KOPT-K1 (cell line): Measurements from ENCODE around the gene ARNT2.

ENCODE experiments used
- H3K27ac ChIP-seq: fragments of 200-600 bp; sonication (generic); 2 replicates; pipeline ENCODE4 v1.5.1; 2016; ENCODE audit warnings: antibody characterized with exemption, mild to moderate bottlenecking, low read depth, low read length; ENCODE audit not compliant: poor library complexity, severe bottlenecking
- H3K36me3 ChIP-seq: fragments of 200-600 bp; sonication (generic); 2 replicates; pipeline ENCODE4 v1.5.1; 2017; ENCODE audit warnings: antibody characterized with exemption, mild to moderate bottlenecking, low read length, moderate library complexity; ENCODE audit not compliant: insufficient read depth
- H3K9me3 ChIP-seq: fragments of 200-600 bp; sonication (generic); 2 replicates; pipeline ENCODE4 v1.5.1; 2017; ENCODE audit warnings: antibody characterized with exemption, low read length, mild to moderate bottlenecking; ENCODE audit not compliant: insufficient read depth, poor library complexity, severe bottlenecking

ARNT2 gene

DNA sequence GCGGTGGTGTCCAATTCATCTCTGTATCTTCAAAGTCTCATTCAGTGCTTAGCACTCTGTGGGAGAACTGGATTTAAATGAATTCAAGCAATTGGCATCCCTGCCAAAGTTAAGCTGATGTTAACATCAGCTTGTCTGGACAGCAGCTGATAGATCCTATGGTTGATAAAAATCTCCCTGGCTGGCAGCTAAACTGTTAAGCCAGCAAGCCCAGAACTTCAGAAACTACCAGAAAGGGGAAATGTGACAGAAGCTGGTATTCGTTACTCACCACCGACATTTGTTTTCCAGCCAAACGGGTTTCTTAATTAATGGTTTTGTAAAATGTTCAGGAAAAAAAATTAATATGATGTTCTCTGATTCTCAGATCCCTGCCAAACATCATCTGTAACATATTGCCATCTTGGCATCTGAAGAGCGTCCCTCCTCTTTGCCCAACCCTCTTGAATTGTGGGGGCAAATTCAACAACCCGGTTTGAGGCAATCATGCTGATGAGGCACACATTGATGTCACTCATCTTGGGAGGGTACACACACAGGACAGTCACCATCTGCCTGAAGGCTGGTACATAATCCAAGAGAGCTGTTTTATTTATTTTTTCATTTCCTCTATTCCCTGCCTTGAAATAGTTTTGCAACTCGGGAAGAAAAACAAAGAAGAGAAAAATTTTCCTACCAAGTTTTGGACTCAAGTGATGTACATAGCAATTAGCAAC lies 214.7 kb downstream of the ARNT2 start:
- H3K27ac ChIP-seq: no peak overlapping the region
- no peaks in the 10 kb centered on the region for H3K36me3 ChIP-seq
- no peaks in the 10 kb centered on the region for H3K9me3 ChIP-seq

DNA sequence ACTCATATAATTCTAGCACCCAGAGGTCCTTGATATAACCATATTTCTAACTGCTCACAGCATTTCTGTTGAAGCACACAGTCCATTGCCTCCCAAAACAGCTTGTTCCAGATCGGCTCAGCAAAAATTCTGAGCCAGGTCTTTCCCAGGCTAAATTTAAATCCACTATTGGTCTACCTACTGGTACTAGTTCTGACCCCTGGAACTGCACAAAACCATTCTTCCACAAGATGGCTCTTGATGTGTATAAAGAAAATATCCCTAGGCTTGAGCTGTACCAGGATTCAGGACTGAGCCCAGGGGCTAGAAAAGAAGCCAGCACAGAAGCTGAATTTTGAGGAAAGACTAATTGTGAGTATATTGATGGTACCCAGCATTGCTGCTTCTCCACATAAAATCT lies 215.5 kb downstream of the ARNT2 start:
- no peaks in the 10 kb centered on the region for H3K9me3 ChIP-seq
- no peaks in the 10 kb centered on the region for H3K36me3 ChIP-seq
- H3K27ac ChIP-seq: no peak overlapping the region

DNA sequence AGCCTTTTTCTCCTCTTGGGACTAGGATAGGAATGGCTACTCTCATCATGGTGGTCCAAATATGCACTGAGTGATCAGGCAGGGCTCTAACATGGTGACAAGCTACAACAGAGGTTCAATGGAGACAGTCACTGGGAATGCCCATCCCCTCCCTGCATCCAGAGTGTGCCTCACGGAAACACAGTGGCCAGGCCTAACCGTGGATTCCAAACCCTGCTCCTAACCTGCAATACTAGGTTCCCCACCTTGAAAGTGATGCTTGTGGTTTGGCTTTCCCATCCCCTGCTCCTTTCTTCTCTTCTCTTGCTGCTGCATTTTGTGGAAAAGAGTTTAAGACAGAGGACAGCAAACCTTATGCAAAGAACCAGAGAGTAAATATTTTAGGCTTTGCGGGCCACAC lies 216.0 kb downstream of the ARNT2 start:
- no peaks in the 10 kb centered on the region for H3K9me3 ChIP-seq
- no peaks in the 10 kb centered on the region for H3K36me3 ChIP-seq
- no peak overlapping the region for H3K27ac ChIP-seq

DNA sequence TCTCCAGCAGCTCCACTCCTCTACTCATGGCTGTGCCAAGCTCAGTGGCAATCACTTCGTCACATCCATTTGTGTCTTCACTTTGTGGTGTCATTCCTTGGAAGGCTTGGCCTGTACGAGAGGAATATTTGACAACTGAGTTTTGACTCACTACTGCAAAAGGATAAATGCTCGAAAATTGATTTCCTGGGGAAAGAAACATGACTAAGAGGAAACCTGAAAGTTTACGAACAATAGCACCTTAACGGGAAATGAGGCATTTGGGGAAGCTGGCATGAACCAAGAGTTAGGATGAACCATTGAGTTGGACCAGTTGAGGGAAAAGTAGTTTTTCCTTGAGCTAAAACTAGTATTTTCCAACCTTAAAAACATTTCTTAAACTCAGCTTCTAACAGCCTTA lies 216.7 kb downstream of the ARNT2 start:
- H3K36me3 ChIP-seq: no peaks in the 10 kb centered on the region
- H3K27ac ChIP-seq: no peak overlapping the region
- no peaks in the 10 kb centered on the region for H3K9me3 ChIP-seq

DNA sequence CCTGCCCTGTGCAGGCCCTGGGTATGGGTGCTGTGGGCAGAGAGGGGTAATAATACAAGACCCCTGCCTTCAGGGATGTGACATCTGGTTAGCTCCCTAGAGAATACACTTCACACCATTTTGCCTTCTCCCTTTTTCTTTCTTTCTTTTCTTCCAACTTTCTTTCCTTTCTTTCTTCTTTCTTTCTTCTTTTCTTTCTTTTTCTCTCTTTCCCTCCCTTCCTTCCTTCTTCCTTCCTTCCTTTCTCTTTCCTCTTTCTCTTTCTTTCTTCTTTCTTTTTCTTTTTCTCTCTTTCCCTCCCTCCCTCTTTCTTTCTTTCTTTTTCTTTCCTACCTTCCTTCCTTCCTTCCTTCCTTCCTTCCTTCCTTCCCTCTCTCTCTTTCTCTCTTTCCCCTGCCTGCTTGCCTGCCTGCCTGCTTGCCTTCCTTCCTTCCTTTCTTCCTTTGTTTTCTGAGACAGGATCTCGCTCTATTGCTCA lies 222.5 kb downstream of the ARNT2 start:
- Histone ChIP-seq H3K9me3 (no peaks in the 10 kb centered on the region), H3K36me3 (no peaks in the 10 kb centered on the region), H3K27ac (no peak overlapping the region)

DNA sequence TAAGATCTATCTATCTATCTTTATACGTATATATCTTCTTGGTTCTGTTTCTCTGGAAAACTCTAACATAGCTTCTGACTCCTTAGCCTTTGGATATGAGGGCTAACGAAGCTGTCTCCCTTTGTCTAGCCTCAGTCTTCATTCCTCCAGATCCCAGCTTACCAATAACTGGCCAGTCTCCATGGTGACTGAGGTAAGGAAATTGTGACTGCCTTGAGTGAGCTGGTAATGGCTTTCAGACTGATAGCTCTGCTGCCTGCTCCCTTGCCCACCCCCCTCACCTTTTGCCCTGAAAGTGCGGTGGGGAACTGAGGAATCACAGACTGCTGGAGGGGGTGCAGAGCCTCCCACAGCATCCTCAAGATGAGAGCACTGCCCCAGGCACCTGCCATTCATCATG lies 225.2 kb downstream of the ARNT2 start:
- H3K36me3 ChIP-seq: no peaks in the 10 kb centered on the region
- H3K9me3 ChIP-seq: no peaks in the 10 kb centered on the region
- H3K27ac ChIP-seq: no peak overlapping the region

DNA sequence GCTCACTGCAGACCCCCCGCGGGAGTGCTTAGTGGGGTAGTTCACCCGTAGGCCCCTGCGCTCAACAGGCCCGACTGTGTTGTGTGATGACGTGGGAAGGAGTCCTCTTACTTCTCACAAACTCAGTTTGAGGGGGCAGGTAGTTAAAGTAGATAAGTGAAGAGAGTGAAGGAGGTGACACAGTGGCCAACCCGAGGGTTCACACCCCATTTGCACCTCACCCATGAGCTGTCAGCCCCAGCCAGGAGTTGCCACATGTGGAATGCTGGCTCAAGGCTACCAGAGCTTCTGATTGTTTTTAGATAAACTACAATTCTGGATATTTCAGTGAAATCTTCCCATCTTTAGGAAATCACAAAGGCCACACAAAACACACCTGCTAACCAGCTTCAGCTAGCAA lies 226.8 kb downstream of the ARNT2 start:
- no peaks in the 10 kb centered on the region for H3K36me3 ChIP-seq
- H3K9me3 ChIP-seq: no peaks in the 10 kb centered on the region
- no peak overlapping the region for H3K27ac ChIP-seq

DNA sequence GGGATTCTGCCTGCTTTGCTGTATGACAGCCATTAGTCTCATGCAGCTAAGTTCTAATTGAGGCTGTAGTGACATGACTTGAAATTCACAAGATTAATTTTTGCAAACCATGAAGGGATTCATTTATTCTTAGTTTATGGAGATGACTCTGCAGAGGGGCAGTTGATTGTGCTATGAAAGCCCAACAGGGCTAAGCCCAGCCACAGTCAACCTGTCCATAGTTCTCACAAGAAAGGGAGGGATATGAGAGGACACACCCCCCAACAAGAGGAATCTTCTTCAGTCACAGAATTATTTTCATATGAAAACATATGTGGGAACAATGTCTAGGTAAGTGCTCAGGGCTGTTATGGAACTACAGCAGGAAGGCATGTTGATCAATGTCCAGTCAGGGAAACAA lies 229.0 kb downstream of the ARNT2 start:
- Histone ChIP-seq H3K36me3 (no peaks in the 10 kb centered on the region), H3K27ac (no peak overlapping the region), H3K9me3 (no peaks in the 10 kb centered on the region)

DNA sequence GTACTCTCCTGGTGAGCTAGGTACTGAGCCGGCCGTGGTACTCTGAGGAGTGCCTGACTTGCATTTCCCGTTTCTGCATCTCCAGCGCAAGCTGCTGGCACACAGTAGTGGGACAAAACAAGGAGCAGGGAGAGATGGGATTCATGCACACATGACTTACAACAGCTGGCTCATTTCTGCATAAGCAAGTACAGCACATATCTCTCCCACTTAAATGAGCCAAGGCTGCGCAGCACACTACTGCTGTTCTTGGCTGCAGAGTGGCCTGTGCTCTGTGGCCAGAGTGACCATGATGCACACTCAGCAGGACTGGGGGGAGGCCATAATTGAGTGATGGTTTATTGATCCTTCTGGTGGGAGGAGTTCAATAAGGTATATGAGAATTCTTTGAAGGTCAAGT lies 231.8 kb downstream of the ARNT2 start:
- Histone ChIP-seq H3K9me3 (no peaks in the 10 kb centered on the region), H3K36me3 (no peaks in the 10 kb centered on the region), H3K27ac (no peak overlapping the region)

DNA sequence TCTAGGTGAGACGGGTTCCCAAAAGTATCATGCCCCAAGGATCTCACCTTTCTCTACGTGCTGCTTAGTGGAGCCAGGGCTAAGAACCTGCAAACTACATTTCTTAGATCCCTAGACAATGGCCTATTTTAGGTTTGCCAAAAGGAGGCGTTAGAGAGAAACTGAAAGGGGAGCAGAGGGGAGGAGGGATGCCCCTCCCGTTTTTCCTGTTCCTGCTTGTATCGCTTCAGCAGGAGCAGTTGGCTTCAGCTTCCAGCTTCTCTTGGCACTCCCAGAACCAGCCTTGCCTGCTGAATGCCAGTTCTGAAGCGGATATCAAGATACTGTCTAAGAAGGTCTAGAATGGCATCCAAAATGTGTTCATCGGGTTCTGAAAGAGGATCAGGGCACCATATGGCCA lies 232.5 kb downstream of the ARNT2 start:
- H3K36me3 ChIP-seq: no peaks in the 10 kb centered on the region
- no peaks in the 10 kb centered on the region for H3K9me3 ChIP-seq
- H3K27ac ChIP-seq: no peak overlapping the region

DNA sequence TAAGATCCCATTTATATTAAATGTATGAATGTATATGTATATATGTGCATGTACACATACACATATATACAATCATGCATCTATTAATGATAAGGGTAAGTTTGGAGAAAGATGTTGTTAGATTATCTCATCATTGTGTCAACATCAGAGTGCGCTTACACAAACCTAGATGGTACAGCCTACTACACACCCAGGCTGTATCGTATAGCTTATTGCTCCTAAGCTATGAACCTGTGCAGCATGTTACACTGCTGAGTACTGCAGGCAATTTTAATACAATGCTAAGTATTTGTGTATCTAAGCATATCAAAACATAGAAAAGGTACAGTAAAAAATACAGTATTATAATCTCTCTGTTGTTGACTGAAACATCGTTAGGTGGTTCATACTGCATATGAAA lies 233.6 kb downstream of the ARNT2 start:
- Histone ChIP-seq H3K36me3 (no peaks in the 10 kb centered on the region), H3K9me3 (no peaks in the 10 kb centered on the region), H3K27ac (no peak overlapping the region)

DNA sequence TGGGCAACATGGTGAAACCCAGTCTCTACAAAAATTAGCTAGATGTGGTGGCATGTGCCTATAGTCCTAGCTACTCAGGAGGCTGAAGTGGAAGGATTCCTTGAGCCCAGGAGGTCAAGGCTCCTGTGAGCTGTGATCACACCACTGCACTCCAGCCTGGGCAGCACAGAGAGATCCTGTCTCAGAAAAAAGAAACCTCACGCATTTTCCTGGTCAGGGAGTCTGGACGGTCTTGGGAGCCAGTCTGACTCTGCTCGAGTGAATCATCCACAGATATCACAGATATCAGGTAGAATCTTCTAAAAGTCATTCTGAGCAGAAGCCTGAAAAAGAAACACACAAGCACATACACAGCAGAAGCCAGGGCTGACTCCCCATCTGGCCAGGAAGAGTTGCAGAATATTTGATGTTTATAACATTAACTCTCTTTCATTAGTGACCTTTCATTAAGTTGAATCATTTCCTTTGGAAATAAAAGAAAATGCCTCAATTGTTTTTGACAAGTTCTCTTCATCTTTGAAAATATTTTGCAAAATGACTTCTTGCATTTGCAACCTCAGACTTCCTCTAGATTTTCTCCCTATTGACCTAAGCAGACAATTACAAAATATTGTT lies 234.5 kb downstream of the ARNT2 start:
- Histone ChIP-seq H3K9me3 (no peaks in the 10 kb centered on the region), H3K27ac (no peak overlapping the region), H3K36me3 (no peaks in the 10 kb centered on the region)

DNA sequence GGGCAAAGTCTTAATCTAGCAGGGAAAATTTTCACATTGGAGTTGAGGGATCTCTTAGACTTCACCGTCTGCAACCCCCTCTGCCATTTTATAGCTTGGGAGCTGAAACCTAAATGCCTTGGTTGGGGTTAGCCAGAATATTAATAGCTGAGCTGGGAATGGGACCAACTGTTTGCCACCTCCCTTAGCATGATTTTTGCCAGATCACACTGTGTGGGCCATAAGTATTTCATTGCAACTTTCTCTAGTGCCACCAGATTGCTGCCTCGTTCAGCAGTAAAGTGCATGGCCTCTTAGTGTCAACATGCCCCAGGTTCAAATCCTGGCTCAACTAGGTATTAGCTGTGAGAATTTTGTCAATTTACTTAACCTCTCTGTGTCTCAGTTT lies 235.0 kb downstream of the ARNT2 start:
- H3K36me3 ChIP-seq: no peaks in the 10 kb centered on the region
- no peak overlapping the region for H3K27ac ChIP-seq
- no peaks in the 10 kb centered on the region for H3K9me3 ChIP-seq

DNA sequence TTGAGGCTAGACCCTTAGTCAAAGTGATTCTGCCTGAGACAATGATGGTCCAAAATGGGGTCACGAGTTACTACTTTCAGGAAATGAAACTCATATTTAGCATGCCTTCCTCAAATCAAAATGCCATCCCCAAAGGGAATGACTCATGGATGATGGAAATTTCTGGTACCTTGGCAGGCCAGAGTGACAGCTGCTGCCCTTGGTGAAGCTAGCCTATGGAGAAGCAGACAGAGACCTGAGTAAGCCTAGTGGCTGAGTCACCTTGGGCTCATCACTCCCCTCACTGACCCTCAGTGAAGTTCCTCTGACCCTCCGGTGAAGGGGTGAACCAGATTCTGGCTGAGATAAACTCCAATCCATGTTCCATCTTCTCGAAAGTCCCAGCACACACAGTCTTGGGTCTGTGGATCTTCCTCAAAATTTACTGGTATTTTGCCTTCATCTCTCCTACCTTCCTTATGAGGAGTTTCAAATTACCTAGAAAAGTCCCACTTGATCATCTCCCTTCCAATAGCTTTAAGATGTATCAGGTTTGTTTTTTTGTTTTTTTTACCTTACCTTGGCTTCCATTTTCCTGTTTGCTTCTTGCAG lies 236.4 kb downstream of the ARNT2 start:
- no peaks in the 10 kb centered on the region for H3K36me3 ChIP-seq
- no peak overlapping the region for H3K27ac ChIP-seq
- no peaks in the 10 kb centered on the region for H3K9me3 ChIP-seq

DNA sequence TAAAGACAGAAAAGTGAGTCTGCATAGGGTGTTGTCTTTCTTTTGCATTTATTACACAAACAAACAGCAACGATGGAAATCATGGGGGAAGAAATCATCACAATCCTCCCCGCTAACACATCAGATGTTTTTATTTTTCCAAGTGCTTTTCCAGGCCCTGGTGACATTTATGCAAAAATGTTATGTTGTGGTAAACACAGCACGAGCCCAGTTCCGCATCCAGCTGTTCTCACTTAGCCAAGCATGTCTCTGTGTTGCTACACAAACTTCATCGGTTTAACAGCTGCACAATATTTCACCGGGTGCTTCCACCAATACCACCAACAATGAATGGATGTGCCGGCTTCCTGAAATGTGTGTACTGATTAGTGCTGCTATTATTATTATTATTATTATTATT lies 237.2 kb downstream of the ARNT2 start:
- Histone ChIP-seq H3K36me3 (no peaks in the 10 kb centered on the region), H3K27ac (no peak overlapping the region), H3K9me3 (no peaks in the 10 kb centered on the region)

DNA sequence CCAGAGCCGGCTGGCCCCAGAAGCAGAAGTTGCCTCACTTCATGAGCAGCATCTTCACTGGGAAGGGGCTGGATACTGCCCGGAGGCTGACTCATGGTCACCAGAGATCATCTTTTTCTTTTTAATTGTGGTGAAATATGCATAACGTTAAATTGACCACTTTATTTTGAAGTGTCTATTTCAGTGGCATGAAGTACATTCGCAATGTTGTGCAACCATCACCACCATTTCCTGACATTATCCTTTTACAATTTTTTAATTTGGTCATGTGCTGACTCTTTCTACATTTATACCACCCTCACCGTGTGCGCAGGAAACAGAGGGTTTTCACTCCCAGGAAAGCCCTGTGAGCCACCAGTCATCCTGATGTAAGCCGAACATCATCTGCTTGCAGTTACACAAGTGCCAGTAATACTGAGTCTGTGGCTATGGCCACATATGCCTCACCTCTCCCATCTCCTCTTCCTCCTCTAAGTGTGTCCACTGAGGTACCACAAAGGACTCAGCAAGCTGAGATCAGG lies 239.3 kb downstream of the ARNT2 start:
- no peak overlapping the region for H3K27ac ChIP-seq
- no peaks in the 10 kb centered on the region for H3K36me3 ChIP-seq
- peaks cover 6% of the 10 kb centered on the region for H3K9me3 ChIP-seq
